Measurements from ENCODE around the gene EIF3B. TPM values are rescaled to one million over a fixed set of nuclear protein-coding genes. Genes with fewer than 3 reads are reported as not detected.
A peak's percentile ranks its signal among the peaks of the same experiment; 100 is the strongest.
"Not testable (repeated sequence)": the region's sequence is repeated elsewhere in the genome, so short reads cannot be mapped to it uniquely, and the experiment has no call there.

Gene EIF3B
- total RNA-seq, 2 donors from 2014 or later, result 94.0 to 150 TPM

DNA sequence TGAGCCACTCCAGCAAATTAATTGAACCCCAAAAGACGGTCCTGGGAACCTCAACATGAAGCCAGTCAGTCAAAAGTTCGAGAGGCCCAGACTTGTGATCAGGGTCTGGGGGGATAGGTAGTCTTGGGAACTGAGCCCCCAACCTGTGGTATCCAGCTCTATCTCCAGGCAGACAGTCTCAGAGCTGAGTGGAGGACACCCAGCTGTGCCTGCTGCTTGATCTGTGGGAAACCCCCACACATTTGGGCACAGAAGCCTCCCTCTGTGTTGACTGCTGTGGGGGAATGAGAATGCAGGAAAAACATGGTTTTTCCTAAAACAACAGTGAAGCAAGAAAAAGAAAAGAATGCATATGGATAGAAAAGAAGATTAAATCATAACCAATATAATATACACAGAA, 24.1 kb upstream of the EIF3B start:
- H3K27me3 ChIP-seq (replicated peaks; ENCODE audit: insufficient read depth), result no peaks in the 10 kb centered on the region
- DNase-seq (ENCODE audit: low spot score) (no peak), ATAC-seq (ENCODE audit: insufficient number of reproducible peaks, low FRiP score, low read depth) (no peak)
- TF ChIP-seq, protein P1, sequence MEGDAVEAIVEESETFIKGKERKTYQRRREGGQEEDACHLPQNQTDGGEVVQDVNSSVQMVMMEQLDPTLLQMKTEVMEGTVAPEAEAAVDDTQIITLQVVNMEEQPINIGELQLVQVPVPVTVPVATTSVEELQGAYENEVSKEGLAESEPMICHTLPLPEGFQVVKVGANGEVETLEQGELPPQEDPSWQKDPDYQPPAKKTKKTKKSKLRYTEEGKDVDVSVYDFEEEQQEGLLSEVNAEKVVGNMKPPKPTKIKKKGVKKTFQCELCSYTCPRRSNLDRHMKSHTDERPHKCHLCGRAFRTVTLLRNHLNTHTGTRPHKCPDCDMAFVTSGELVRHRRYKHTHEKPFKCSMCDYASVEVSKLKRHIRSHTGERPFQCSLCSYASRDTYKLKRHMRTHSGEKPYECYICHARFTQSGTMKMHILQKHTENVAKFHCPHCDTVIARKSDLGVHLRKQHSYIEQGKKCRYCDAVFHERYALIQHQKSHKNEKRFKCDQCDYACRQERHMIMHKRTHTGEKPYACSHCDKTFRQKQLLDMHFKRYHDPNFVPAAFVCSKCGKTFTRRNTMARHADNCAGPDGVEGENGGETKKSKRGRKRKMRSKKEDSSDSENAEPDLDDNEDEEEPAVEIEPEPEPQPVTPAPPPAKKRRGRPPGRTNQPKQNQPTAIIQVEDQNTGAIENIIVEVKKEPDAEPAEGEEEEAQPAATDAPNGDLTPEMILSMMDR (IDR thresholded peaks at IDR 0.05), result no peak
- no peaks in the 10 kb centered on the region for H3K9me3 ChIP-seq
- no peaks in the 10 kb centered on the region for H3K36me3 ChIP-seq
- H3K27ac ChIP-seq, result no peak overlapping the region
- no peaks in the 10 kb centered on the region for H3K4me1 ChIP-seq (ENCODE audit: control insufficient read depth in 1 of 2, low read depth in 2 of 2)
- no peak overlapping the region for H3K4me3 ChIP-seq

- H3K9me3 ChIP-seq, result no peaks in the 10 kb centered on the region
- H3K27me3 ChIP-seq (replicated peaks; ENCODE audit: insufficient read depth), result no peaks in the 10 kb centered on the region
- H3K36me3 ChIP-seq, result no peaks in the 10 kb centered on the region
- H3K27ac ChIP-seq, result no peak overlapping the region
- TF ChIP-seq, protein P1 (IDR thresholded peaks at IDR 0.05), result no peak
- H3K4me3 ChIP-seq, result no peak overlapping the region
- no peaks in the 10 kb centered on the region for H3K4me1 ChIP-seq (ENCODE audit: control insufficient read depth in 1 of 2, low read depth in 2 of 2)
- DNase-seq (ENCODE audit: low spot score), result no peak
- no peak for ATAC-seq (ENCODE audit: insufficient number of reproducible peaks, low FRiP score, low read depth)
These were observed 22.9 kb upstream of the EIF3B start for GRCh38 chr7:2331707-2332106.

DNA sequence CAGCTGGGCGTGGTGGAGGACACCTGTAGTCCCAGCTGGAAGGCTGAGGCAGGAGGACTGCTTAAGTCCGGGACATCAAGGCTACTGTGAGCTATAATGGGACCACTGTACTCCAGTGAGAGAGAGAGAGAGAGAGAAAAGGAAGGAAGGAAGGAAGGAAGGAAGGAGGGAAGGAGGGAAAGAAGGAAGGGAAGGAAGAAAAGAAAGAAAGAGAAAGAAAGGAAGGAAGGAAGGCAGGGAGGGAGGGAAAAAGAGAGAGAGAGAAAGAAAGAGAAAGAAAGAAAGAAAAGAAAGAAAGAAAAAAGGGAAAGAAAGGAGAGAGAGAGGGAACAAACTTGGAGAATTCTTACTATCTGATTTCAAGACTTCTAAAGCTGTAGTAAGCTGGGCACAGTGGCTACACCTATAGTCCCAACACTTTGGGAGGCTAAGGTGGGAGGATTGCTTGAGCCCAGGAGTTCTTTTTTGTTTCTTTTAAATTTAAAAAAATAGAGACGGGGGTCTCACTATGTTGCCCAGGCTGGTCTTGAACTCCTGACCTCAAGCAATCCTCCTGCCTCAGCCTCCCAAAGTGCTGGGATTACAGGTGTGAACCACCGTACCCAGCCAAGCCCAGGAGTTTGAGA, 21.9 kb upstream of the EIF3B start:
- H3K27ac ChIP-seq; H3K9me3 ChIP-seq; H3K27me3 ChIP-seq (replicated peaks; ENCODE audit: insufficient read depth); DNase-seq (ENCODE audit: low spot score); ATAC-seq (ENCODE audit: insufficient number of reproducible peaks, low FRiP score, low read depth); H3K36me3 ChIP-seq; H3K4me1 ChIP-seq (ENCODE audit: control insufficient read depth in 1 of 2, low read depth in 2 of 2); H3K4me3 ChIP-seq: not testable (repeated sequence)

GRCh38 chr7:2336626-2337299, 17.9 kb upstream of the EIF3B start:
- H3K27ac ChIP-seq, result no peak overlapping the region
- no peaks in the 10 kb centered on the region for H3K4me1 ChIP-seq (ENCODE audit: control insufficient read depth in 1 of 2, low read depth in 2 of 2)
- ATAC-seq (ENCODE audit: insufficient number of reproducible peaks, low FRiP score, low read depth), result no peak
- no peaks in the 10 kb centered on the region for H3K9me3 ChIP-seq
- H3K27me3 ChIP-seq (replicated peaks; ENCODE audit: insufficient read depth), result no peaks in the 10 kb centered on the region
- no peak for DNase-seq (ENCODE audit: low spot score)
- no peak overlapping the region for H3K4me3 ChIP-seq
- H3K36me3 ChIP-seq, result no peaks in the 10 kb centered on the region
- TF ChIP-seq, protein P1 (IDR thresholded peaks at IDR 0.05), result no peak

DNA sequence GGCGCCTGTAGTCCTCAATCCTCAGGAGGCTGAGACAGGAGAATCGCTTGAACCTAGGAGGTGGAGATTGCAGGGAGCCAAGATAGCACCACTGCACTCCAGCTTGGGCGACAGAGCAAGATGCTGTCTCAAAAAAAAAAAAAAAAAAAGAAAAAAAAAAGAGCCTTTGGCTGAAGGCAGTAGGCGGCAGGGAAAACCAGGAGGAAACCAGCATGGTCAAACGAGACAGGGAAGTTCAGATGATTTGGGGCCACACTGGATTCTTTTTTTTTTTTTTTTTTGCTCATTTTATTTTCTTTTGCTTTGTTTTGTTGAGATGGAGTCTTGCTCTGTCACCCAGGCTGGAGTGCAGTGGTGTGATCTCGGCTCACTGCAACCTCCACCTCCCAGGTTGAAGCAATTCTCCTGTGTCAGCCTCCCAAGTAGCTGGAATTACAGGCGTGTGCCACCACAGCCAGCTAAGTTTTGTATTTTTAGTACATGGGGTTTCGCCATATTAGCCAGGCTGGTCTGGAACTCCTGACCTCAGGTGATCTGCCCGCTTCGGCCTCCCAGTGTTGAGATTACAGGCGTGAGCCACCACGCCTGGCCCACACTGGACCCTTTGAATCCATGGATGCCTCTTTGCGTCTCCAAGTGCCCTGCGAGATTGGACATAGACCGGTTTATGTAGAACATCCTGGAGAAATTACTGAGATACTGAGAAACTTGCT, 7.1 kb upstream of the EIF3B start:
- not testable (repeated sequence) for H3K27me3 ChIP-seq (replicated peaks; ENCODE audit: insufficient read depth); H3K36me3 ChIP-seq; ATAC-seq (ENCODE audit: insufficient number of reproducible peaks, low FRiP score, low read depth); H3K9me3 ChIP-seq; DNase-seq (ENCODE audit: low spot score); H3K4me1 ChIP-seq (ENCODE audit: control insufficient read depth in 1 of 2, low read depth in 2 of 2); H3K27ac ChIP-seq
- H3K4me3 ChIP-seq, result peak overlapping the region; percentile 43

DNA sequence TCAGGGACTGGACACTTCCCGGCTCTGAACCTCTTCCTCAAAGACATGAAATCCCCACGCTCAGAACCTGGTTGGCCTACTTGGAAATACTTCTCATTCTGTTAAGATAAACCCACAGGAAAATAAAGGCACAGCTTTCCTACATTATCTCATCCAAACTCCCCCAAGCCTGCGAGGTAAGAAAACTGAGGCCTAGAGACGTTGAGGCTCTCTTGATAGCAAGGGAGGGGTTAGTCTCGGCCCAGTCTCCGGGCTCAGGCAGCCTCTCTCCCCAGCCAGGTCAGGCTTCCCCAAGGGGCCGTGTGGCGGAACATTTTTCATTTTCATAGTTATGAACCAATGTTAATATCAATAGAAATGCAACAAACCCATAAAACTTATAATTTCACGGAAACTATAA, 4.6 kb upstream of the EIF3B start:
- H3K4me3 ChIP-seq, result no peak overlapping the region
- H3K27ac ChIP-seq, result no peak overlapping the region
- H3K36me3 ChIP-seq, result no peaks in the 10 kb centered on the region
- no peak for ATAC-seq (ENCODE audit: insufficient number of reproducible peaks, low FRiP score, low read depth)
- H3K27me3 ChIP-seq (replicated peaks; ENCODE audit: insufficient read depth), result no peaks in the 10 kb centered on the region
- no peaks in the 10 kb centered on the region for H3K9me3 ChIP-seq
- H3K4me1 ChIP-seq (ENCODE audit: control insufficient read depth in 1 of 2, low read depth in 2 of 2), result peaks cover 3 to 14% of the 10 kb centered on the region in 2 donors
- TF ChIP-seq, protein P1 (IDR thresholded peaks at IDR 0.05), result no peak
- DNase-seq (ENCODE audit: low spot score), result no peak

All from thoracic aorta (tissue), 2 donors.